Thoracic aorta (tissue), 2 donors: ENCODE data around the gene CASP5. TPM values are rescaled to one million over a fixed set of nuclear protein-coding genes. Genes with fewer than 3 reads are reported as not detected.

ENCODE experiments used
- ATAC-seq: fragments of 150-250 bp; one replicate; pipeline ENCODE4 v1.8.0; 2017; ENCODE audit warnings: low read depth; ENCODE audit not compliant: insufficient number of reproducible peaks, low FRiP score
- DNase-seq: peaks from one replicate; pipeline ENCODE4 v3.0.0-alpha.2; 2020; ENCODE audit warnings: low spot score
- H3K27ac ChIP-seq, 2 donors: fragments of 200-600 bp; sonication (generic); 1 replicate in 1 of 2; 2 replicates in 1 of 2; pipeline ENCODE4 v1.5.1; 2016; ENCODE audit warnings: mild to moderate bottlenecking in 2 of 2, moderate library complexity in 2 of 2
- H3K27me3 ChIP-seq: fragments of 200-600 bp; sonication (generic); replicated peaks from 2 replicates; pipeline ENCODE4 v1.6.0; 2016; ENCODE audit warnings: mild to moderate bottlenecking; ENCODE audit not compliant: insufficient read depth
- H3K36me3 ChIP-seq: fragments of 200-600 bp; sonication (generic); one replicate; pipeline ENCODE4 v1.5.1; 2016
- H3K4me1 ChIP-seq, 2 donors: fragments of 200-600 bp; sonication (generic); 1 replicate in 1 of 2; 2 replicates in 1 of 2; pipeline versions ENCODE4 v1.5.1 to v1.6.0; 2016; ENCODE audit warnings: low read depth in 2 of 2, mild to moderate bottlenecking in 1 of 2; ENCODE audit not compliant: control insufficient read depth in 1 of 2
- H3K4me3 ChIP-seq: fragments of 200-600 bp; sonication (generic); 2 replicates; pipeline ENCODE4 v1.5.1; 2016; ENCODE audit warnings: mild to moderate bottlenecking
- H3K9me3 ChIP-seq: fragments of 200-600 bp; sonication (generic); 2 replicates; pipeline ENCODE4 v1.5.1; 2016
- CTCF ChIP-seq: fragments of 200-600 bp; sonication (generic); IDR thresholded peaks from one replicate; pipeline ENCODE4 v1.5.1; 2019; ENCODE audit warnings: antibody characterized with exemption
- total RNA-seq, 2 donors: library from RNA; depleted of rRNA; stranded (reverse); fragments of >200 nt; gene quantifications; one replicate each; pipeline versions ENCODE4 v1.1.0 to v1.2.3, GENCODE V29; 2016

CASP5 gene
- total RNA-seq, 2 donors from 2014 or later = 4.0 TPM; not detected in 1

- H3K27ac ChIP-seq = no peak overlapping the region
- DNase-seq = no peak
- no peaks in the 10 kb centered on the region for H3K9me3 ChIP-seq
- ATAC-seq = no peak
- H3K4me3 ChIP-seq = no peak overlapping the region
- H3K27me3 ChIP-seq = no peaks in the 10 kb centered on the region
- no peak for TF ChIP-seq CTCF
- no peaks in the 10 kb centered on the region for H3K4me1 ChIP-seq
- no peaks in the 10 kb centered on the region for H3K36me3 ChIP-seq
These were observed 17.5 kb downstream of the CASP5 start for GRCh38 chr11:105005451-105005845.

- ATAC-seq (no peak), DNase-seq (no peak)
- Histone ChIP-seq H3K36me3 (no peaks in the 10 kb centered on the region), H3K27ac (no peak overlapping the region), H3K27me3 (no peaks in the 10 kb centered on the region), H3K4me1 (no peaks in the 10 kb centered on the region), H3K4me3 (no peak overlapping the region), H3K9me3 (no peaks in the 10 kb centered on the region)
- no peak for TF ChIP-seq CTCF
These were observed 18.9 kb downstream of the CASP5 start for GRCh38 chr11:105004021-105004420.

DNA sequence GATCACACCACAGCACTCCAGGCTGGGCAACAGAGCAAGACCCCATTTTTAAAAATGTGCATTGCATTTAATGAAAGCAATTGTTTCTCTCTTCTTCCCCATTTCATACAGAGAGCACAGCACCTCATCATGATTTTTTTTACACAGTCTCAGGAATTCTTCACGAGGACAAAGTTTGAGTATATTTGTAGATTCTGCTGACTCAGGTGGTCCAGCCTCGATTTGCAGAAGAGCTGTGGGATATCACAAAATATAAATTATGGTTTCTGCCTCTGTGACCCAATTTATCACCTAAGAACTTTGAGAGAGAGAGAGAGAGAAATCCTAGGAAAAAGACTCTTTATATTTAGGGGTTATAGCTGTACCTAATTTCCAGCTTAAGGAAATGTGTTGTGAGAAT, 19.8 kb downstream of the CASP5 start:
- no peak overlapping the region for H3K4me3 ChIP-seq
- DNase-seq (no peak), ATAC-seq (no peak)

DNA sequence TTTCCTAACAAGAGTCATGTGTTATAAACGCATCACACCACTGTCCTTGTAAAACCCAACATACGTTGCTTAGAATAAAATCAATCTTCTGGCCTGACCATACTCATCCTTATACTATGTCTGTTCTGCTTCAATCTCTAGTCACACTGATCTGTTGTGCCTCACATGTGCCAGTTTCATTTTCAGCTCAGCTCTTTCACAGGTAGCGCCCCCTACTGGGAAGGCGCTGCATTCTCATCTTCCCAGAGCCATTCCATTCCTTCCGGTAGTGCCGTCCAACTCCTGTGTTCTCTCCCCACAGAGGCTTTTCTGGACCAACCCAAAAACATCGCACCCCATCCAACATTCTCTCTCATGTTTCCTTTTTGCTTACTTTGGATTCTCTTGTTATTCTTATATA, 22.2 kb downstream of the CASP5 start:
- Histone ChIP-seq H3K27me3 (no peaks in the 10 kb centered on the region), H3K36me3 (no peaks in the 10 kb centered on the region), H3K9me3 (no peaks in the 10 kb centered on the region), H3K4me1 (no peaks in the 10 kb centered on the region), H3K4me3 (no peak overlapping the region), H3K27ac (no peak overlapping the region)
- no peak for DNase-seq
- no peak for ATAC-seq
- peak; percentile 17 for TF ChIP-seq CTCF

More for the DNA sequence above, 19.8 kb downstream of the CASP5 start:
- Histone ChIP-seq H3K9me3 (no peaks in the 10 kb centered on the region), H3K4me1 (no peaks in the 10 kb centered on the region), H3K36me3 (no peaks in the 10 kb centered on the region), H3K27ac (no peak overlapping the region), H3K27me3 (no peaks in the 10 kb centered on the region)
- no peak for TF ChIP-seq CTCF

DNA sequence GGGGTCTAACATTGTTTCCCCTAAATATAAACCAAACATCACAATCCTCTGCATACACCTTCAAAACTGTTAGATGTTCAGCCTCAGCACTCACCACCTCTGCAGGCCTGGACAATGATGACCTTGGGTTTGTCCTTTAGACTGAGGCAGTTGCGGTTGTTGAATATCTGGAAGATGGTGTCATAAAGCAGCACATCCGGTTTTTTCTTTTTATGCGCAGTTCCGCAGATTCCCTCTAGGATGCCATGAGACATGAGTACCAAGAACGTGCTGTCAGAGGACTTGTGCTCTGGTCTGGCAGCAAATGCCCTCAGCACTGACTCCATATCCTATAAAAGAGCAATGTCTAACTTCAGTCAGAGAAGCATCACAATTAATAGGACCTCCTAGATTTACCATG, 22.8 kb downstream of the CASP5 start:
- Histone ChIP-seq H3K27ac (no peak overlapping the region), H3K36me3 (no peaks in the 10 kb centered on the region), H3K9me3 (no peaks in the 10 kb centered on the region), H3K4me3 (no peak overlapping the region), H3K27me3 (no peaks in the 10 kb centered on the region), H3K4me1 (no peaks in the 10 kb centered on the region)
- TF ChIP-seq CTCF = no peak
- DNase-seq (no peak), ATAC-seq (no peak)
